CD4-positive, alpha-beta T cell treated with Interleukin-10 for 1 hour (primary cell): ENCODE data around the gene ADCYAP1R1.

Source experiments
- DNase-seq: peaks from one replicate; pipeline ENCODE4 v3.0.0-alpha.2; 2020

The ADCYAP1R1 gene

GRCh38 chr7:31069860-31070555, 17.9 kb downstream of the ADCYAP1R1 start:
- DNase-seq = no peak

GRCh38 chr7:31070991-31071644, 19.0 kb downstream of the ADCYAP1R1 start:
- DNase-seq = no peak

GRCh38 chr7:31071645-31072029, 19.5 kb downstream of the ADCYAP1R1 start:
- DNase-seq = no peak

GRCh38 chr7:31073326-31074119, 21.4 kb downstream of the ADCYAP1R1 start:
- no peak for DNase-seq

- DNase-seq = no peak
Measured at GRCh38 chr7:31074120-31074383, 21.9 kb downstream of the ADCYAP1R1 start.

- no peak for DNase-seq
Measured at GRCh38 chr7:31074403-31075085, 22.4 kb downstream of the ADCYAP1R1 start.

GRCh38 chr7:31075086-31075405, 22.9 kb downstream of the ADCYAP1R1 start:
- DNase-seq = no peak

GRCh38 chr7:31076051-31076450, 23.9 kb downstream of the ADCYAP1R1 start:
- DNase-seq = no peak

- no peak for DNase-seq
Measured at GRCh38 chr7:31076641-31077310, 24.7 kb downstream of the ADCYAP1R1 start.

- DNase-seq = no peak
Measured at GRCh38 chr7:31077484-31078362, 25.6 kb downstream of the ADCYAP1R1 start.

- DNase-seq = no peak
Measured at GRCh38 chr7:31078363-31078990, 26.4 kb downstream of the ADCYAP1R1 start.

GRCh38 chr7:31079126-31079823, 27.2 kb downstream of the ADCYAP1R1 start:
- no peak for DNase-seq

- no peak for DNase-seq
Measured at GRCh38 chr7:31079824-31080511, 27.9 kb downstream of the ADCYAP1R1 start.

- no peak for DNase-seq
Measured at GRCh38 chr7:31080763-31081162, 28.7 kb downstream of the ADCYAP1R1 start.

GRCh38 chr7:31082017-31082416, 29.9 kb downstream of the ADCYAP1R1 start:
- DNase-seq = no peak

- no peak for DNase-seq
Measured at GRCh38 chr7:31082447-31082846, 30.3 kb downstream of the ADCYAP1R1 start.

GRCh38 chr7:31083210-31083786, 31.2 kb downstream of the ADCYAP1R1 start:
- DNase-seq = no peak

GRCh38 chr7:31084226-31084625, 32.1 kb downstream of the ADCYAP1R1 start:
- DNase-seq = no peak

- no peak for DNase-seq
Measured at GRCh38 chr7:31087351-31087750, 35.2 kb downstream of the ADCYAP1R1 start.

- no peak for DNase-seq
Measured at GRCh38 chr7:31091924-31092434, 39.9 kb downstream of the ADCYAP1R1 start.
